ES-I3 (cell line): ENCODE results near the gene MYH9.

Source experiments
- H3K36me3 ChIP-seq: 2 replicates; pipeline ENCODE4 v1.6.1; 2013; ENCODE audit warnings: mild to moderate bottlenecking, low read length, control low read depth, moderate library complexity; ENCODE audit not compliant: insufficient read depth
- H3K4me1 ChIP-seq: 2 replicates; pipeline ENCODE4 v1.6.1; 2013; ENCODE audit warnings: mild to moderate bottlenecking, control low read depth, low read length; ENCODE audit not compliant: insufficient read depth
- H3K9ac ChIP-seq: 2 replicates; pipeline ENCODE4 v1.6.1; 2013; ENCODE audit warnings: low read depth, mild to moderate bottlenecking, low read length, moderate library complexity
- H3K9me3 ChIP-seq: 2 replicates; pipeline ENCODE4 v1.6.1; 2013; ENCODE audit warnings: mild to moderate bottlenecking, low read length, moderate library complexity; ENCODE audit not compliant: control insufficient read depth, insufficient read depth

The MYH9 gene

GRCh38 chr22:36323855-36324331, 63.9 kb downstream of the MYH9 start:
- peaks cover 10% of the 10 kb centered on the region for H3K4me1 ChIP-seq
- H3K36me3 ChIP-seq: peaks cover 65% of the 10 kb centered on the region
- no peaks in the 10 kb centered on the region for H3K9me3 ChIP-seq
- H3K9ac ChIP-seq: no peak overlapping the region

GRCh38 chr22:36323182-36323854, 64.4 kb downstream of the MYH9 start:
- H3K9ac ChIP-seq: no peak overlapping the region
- peaks cover 62% of the 10 kb centered on the region for H3K36me3 ChIP-seq
- H3K4me1 ChIP-seq: peaks cover 4% of the 10 kb centered on the region
- no peaks in the 10 kb centered on the region for H3K9me3 ChIP-seq

- no peaks in the 10 kb centered on the region for H3K4me1 ChIP-seq
- peaks cover 62% of the 10 kb centered on the region for H3K36me3 ChIP-seq
- no peak overlapping the region for H3K9ac ChIP-seq
- no peaks in the 10 kb centered on the region for H3K9me3 ChIP-seq
Observed at GRCh38 chr22:36322602-36322915, 65.2 kb downstream of the MYH9 start.

GRCh38 chr22:36321797-36322601, 65.8 kb downstream of the MYH9 start:
- H3K4me1 ChIP-seq: no peaks in the 10 kb centered on the region
- H3K36me3 ChIP-seq: peaks cover 61% of the 10 kb centered on the region
- H3K9ac ChIP-seq: no peak overlapping the region
- no peaks in the 10 kb centered on the region for H3K9me3 ChIP-seq

- H3K4me1 ChIP-seq: no peaks in the 10 kb centered on the region
- no peaks in the 10 kb centered on the region for H3K9me3 ChIP-seq
- peaks cover 56% of the 10 kb centered on the region for H3K36me3 ChIP-seq
- no peak overlapping the region for H3K9ac ChIP-seq
Observed at GRCh38 chr22:36320553-36320952, 67.2 kb downstream of the MYH9 start.

- Histone ChIP-seq H3K4me1 (no peaks in the 10 kb centered on the region), H3K9ac (no peak overlapping the region), H3K36me3 (peaks cover 54% of the 10 kb centered on the region), H3K9me3 (no peaks in the 10 kb centered on the region)
Observed at GRCh38 chr22:36319595-36320497, 67.9 kb downstream of the MYH9 start.

- Histone ChIP-seq H3K4me1 (no peaks in the 10 kb centered on the region), H3K36me3 (peaks cover 55% of the 10 kb centered on the region)
Observed at GRCh38 chr22:36318442-36318841, 69.3 kb downstream of the MYH9 start.

GRCh38 chr22:36317658-36318271, 70.0 kb downstream of the MYH9 start:
- Histone ChIP-seq H3K9ac (no peak overlapping the region), H3K9me3 (no peaks in the 10 kb centered on the region), H3K4me1 (no peaks in the 10 kb centered on the region), H3K36me3 (peaks cover 51% of the 10 kb centered on the region)

More at GRCh38 chr22:36318442-36318841, 69.3 kb downstream of the MYH9 start:
- H3K9ac ChIP-seq: no peak overlapping the region
- H3K9me3 ChIP-seq: no peaks in the 10 kb centered on the region

- no peaks in the 10 kb centered on the region for H3K9me3 ChIP-seq
- no peak overlapping the region for H3K9ac ChIP-seq
- H3K36me3 ChIP-seq: peaks cover 43% of the 10 kb centered on the region
- H3K4me1 ChIP-seq: no peaks in the 10 kb centered on the region
Observed at GRCh38 chr22:36316419-36316818, 71.3 kb downstream of the MYH9 start.

GRCh38 chr22:36315325-36315724, 72.4 kb downstream of the MYH9 start:
- H3K4me1 ChIP-seq: no peaks in the 10 kb centered on the region
- H3K9me3 ChIP-seq: no peaks in the 10 kb centered on the region
- H3K36me3 ChIP-seq: peaks cover 44% of the 10 kb centered on the region
- H3K9ac ChIP-seq: no peak overlapping the region

GRCh38 chr22:36311386-36312085, 76.2 kb downstream of the MYH9 start:
- H3K36me3 ChIP-seq: peaks cover 40% of the 10 kb centered on the region
- no peaks in the 10 kb centered on the region for H3K4me1 ChIP-seq
- H3K9ac ChIP-seq: no peak overlapping the region
- no peaks in the 10 kb centered on the region for H3K9me3 ChIP-seq

- Histone ChIP-seq H3K9me3 (no peaks in the 10 kb centered on the region), H3K4me1 (no peaks in the 10 kb centered on the region), H3K36me3 (peaks cover 46% of the 10 kb centered on the region), H3K9ac (no peak overlapping the region)
Observed at GRCh38 chr22:36308880-36309279, 78.9 kb downstream of the MYH9 start.

- H3K9me3 ChIP-seq: no peaks in the 10 kb centered on the region
- H3K9ac ChIP-seq: no peak overlapping the region
- peaks cover 46% of the 10 kb centered on the region for H3K36me3 ChIP-seq
- no peaks in the 10 kb centered on the region for H3K4me1 ChIP-seq
Observed at GRCh38 chr22:36306227-36306626, 81.5 kb downstream of the MYH9 start.
